Rectal smooth muscle tissue (tissue), 1 donor: ENCODE results near the gene C6orf132.

Source experiments
- H3K27ac ChIP-seq: one replicate; pipeline ENCODE4 v1.7.0; 2013; ENCODE audit warnings: low read depth, low read length, inconsistent platforms
- H3K27me3 ChIP-seq: one replicate; pipeline ENCODE4 v1.7.0; 2013; ENCODE audit warnings: low read length; ENCODE audit not compliant: control insufficient read depth, insufficient read depth
- H3K36me3 ChIP-seq: one replicate; pipeline ENCODE4 v1.7.0; 2013; ENCODE audit warnings: low read length; ENCODE audit not compliant: control insufficient read depth, insufficient read depth
- H3K4me1 ChIP-seq: one replicate; pipeline ENCODE4 v1.7.0; 2013; ENCODE audit warnings: low read length; ENCODE audit not compliant: control insufficient read depth, insufficient read depth
- H3K4me3 ChIP-seq: one replicate; pipeline ENCODE4 v1.7.0; 2013; ENCODE audit warnings: low read length
- H3K9ac ChIP-seq: one replicate; pipeline ENCODE4 v1.7.0; 2013; ENCODE audit warnings: low read length

C6orf132 gene

DNA sequence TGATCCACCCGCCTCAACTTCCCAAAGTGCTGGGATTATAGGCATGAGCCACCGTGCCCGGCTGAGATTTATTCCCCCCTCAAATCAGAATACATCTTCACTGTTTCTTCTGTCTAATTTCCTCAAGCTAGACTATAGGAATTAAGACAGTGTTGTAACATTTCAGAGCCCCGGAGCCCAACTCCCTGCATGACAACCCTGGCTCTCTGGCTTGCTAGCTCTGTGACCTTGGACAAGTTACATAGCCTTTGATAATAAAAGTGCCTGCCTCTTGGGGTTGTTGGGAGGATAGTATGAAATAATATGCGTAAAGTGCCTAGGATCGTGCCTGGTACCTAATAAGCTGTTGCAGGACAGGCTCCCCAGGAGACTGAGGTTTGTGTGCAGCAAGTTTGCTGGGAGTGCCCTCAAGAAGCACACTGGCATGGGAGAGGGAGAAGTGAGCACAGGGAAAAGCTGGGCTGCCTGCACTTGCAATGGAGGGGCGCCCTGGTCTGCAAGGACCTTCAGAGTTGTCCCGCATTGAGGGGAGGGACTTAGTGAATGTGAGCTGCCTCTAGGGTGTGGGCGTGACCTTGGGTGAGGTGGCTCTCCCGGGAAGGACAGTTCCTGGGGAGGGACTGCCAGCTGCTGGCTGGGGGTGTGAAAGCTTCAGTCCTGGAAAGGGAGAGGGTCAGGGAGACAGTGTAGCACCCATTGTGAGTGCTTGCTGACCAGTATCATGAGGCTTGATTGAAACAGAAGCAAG is 48.7 kb downstream of the C6orf132 start:
- Histone ChIP-seq H3K4me1 (no peaks in the 10 kb centered on the region), H3K4me3 (no peak overlapping the region), H3K27ac (no peak overlapping the region), H3K9ac (no peak overlapping the region), H3K27me3 (no peaks in the 10 kb centered on the region), H3K36me3 (no peaks in the 10 kb centered on the region)

DNA sequence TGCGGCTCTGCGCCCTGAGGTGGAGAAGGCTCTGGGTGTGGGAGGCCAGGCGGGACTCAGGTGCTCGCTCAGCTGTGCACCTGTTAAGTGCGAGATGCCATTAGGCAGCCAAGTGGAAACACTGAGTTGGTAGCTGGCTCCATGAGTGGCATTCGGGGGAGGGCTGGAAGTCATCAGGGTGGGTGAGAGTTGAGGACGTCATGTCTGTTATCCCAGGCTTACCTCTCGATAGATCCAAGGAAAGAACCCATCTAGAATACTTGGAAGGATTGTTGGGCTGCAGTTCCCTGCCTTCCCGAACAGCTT is 50.7 kb downstream of the C6orf132 start:
- no peak overlapping the region for H3K4me3 ChIP-seq
- no peak overlapping the region for H3K27ac ChIP-seq

DNA sequence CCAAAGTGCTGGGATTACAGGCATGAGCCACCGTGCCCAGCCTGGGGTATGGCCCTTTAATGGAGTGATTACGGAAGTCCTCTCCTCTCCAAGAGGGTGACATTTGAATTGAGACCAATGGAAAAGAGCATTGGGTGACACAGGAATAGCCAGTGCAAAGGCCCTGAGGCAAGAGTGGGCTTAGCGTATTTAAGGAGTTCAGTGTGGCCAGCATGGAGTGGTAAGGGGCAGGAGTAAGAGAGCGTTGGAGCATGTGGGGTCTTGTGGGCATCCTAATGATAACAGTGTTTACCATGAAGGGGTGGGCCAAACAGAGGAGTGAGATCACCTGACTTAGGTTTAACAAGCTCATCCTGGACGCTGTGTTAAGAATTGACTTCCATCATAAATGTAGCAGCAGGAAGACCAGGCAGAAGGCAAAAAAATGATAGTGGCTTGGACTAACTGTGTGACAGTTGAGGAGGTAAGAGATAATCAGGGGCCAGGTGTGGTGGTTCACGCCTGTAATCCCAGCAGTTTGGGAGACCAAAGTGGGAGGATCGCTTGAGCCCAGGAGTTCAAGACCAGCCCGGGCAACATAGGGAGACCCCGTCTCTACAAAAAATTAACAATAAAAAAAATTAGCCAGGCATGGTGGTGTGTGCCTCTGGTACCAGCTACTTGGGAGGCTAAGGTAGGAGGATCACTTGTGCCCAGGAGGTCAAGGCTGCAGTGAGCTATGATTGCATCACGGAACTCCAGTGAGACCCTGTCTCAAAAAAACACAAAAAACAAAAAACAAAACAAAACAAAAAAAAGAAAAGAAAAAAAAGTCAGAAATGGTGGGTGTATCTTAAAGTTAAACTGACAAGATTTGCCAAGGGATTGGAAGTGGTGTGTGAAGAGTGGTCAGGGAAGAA is 51.4 kb downstream of the C6orf132 start:
- Histone ChIP-seq H3K27ac (no peak overlapping the region), H3K36me3 (no peaks in the 10 kb centered on the region), H3K4me3 (no peak overlapping the region), H3K9ac (no peak overlapping the region), H3K4me1 (no peaks in the 10 kb centered on the region), H3K27me3 (no peaks in the 10 kb centered on the region)

More for the DNA sequence above, 50.7 kb downstream of the C6orf132 start:
- no peaks in the 10 kb centered on the region for H3K36me3 ChIP-seq
- no peak overlapping the region for H3K9ac ChIP-seq
- H3K27me3 ChIP-seq = no peaks in the 10 kb centered on the region
- H3K4me1 ChIP-seq = no peaks in the 10 kb centered on the region

DNA sequence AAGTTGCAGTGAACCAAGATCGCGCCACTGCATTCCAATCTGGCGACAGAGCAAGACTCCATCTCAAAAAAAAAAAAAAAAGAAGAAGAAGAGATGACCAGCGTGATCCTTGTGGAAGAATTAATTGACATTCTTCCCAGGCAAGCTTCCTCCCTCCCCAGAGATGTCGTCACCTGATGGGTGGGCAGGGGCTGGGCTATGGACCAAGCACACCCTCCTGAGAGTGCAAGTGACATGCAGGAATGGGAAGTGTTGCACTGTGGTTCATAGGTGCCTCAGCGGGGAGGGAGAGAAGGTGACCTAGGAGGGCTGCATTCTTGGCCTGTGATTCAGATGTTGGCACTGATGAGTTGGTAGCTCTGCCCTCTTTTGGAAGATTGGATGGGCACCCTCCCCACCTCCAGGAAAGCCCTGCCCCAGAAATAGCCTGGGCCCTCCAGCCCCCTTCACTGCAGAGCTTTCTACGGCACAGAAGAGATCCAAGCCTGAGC is 54.3 kb downstream of the C6orf132 start:
- Histone ChIP-seq H3K36me3 (no peaks in the 10 kb centered on the region), H3K27ac (no peak overlapping the region), H3K27me3 (no peaks in the 10 kb centered on the region), H3K9ac (no peak overlapping the region), H3K4me1 (no peaks in the 10 kb centered on the region), H3K4me3 (no peak overlapping the region)

DNA sequence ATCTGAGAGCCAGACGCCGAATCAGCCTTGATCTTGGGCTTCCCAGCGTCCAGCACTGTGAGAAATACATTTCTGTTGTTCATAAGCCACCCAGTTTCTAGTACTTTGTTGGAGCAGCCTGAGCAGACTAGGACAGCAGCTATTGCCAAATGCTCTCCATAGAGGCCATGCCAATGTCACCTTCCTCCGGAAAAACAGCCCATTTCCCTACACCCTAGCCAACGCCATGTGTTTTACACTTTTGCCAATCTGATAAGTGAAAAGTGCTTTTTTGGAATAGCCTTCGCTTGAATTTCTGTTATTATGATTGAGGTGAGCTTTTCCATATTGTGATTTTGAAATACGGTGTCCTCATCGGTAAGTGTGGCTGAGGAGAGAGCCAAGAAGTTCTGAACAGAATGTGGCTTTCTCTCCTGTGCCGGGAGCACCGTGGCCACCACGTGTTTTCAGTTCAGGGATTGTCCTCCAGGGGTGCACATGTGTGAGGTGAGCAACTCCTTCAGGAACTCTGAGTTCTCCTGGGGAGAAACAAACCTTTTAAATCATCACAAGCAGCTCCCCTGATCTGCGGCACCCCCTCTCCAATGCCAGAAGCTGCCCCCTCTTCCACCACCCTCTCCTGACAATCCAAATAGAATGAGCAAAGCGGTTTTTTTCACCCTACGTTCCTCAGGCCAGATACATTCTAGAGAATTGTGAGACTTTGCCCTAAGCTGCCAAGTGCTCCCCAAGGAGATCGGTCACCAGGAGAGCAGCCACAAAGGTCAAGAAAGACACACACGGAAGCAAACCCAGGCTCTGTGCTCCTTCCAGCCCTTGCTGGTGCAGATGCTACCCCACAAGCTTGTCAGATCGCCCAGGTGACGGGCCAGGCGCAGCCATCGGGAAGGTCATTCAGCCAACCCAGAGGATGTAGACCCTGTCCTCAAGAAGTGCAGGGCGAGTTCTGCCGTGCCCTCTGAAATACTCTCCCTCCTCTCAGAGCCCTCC is 56.1 kb downstream of the C6orf132 start:
- Histone ChIP-seq H3K9ac (no peak overlapping the region), H3K27me3 (no peaks in the 10 kb centered on the region), H3K27ac (no peak overlapping the region)

DNA sequence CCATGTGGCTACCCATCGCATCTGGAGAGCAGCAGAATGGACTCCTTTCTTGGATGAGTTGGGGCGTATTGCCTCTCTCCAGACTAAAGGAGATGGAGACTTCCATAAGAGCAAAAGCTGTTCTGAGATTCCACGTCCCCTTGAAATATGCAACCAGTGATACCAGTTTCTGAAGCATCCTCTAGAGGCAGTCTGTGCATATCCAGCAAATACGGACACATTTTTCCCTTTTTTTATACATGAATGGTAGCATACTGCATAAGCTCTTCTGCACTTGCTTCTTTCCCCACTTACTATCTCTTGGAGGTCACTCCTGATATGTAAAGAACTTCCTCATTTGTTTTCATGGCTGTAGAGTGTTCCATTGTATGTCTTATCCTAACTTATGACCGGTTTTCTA is 57.5 kb downstream of the C6orf132 start:
- Histone ChIP-seq H3K4me3 (no peak overlapping the region), H3K27me3 (no peaks in the 10 kb centered on the region), H3K9ac (no peak overlapping the region), H3K36me3 (peaks cover 2% of the 10 kb centered on the region), H3K27ac (no peak overlapping the region), H3K4me1 (no peaks in the 10 kb centered on the region)

More for the DNA sequence above, 56.1 kb downstream of the C6orf132 start:
- Histone ChIP-seq H3K36me3 (peaks cover 2% of the 10 kb centered on the region), H3K4me3 (no peak overlapping the region), H3K4me1 (no peaks in the 10 kb centered on the region)

DNA sequence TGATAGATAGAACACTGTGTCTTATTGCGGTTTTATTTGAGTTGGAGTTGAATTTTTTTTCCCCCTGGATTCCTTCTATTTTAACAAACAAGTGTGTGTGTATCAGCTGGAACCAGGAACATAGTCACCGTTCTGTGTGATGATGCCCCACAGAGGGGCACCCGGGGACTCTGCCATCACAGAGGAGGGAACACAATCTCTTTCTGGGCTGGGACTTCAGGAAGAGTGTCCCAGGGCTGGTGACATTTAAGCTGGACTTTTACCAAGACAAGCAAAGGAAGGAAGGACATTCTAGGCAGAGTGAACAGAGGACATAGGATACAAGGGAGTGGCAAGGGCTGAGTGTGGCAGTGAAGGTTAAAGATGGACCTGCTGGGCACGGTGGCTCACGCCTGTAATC is 58.9 kb downstream of the C6orf132 start:
- Histone ChIP-seq H3K4me3 (no peak overlapping the region), H3K27ac (no peak overlapping the region), H3K4me1 (no peaks in the 10 kb centered on the region), H3K27me3 (no peaks in the 10 kb centered on the region), H3K9ac (no peak overlapping the region), H3K36me3 (peaks cover 2% of the 10 kb centered on the region)

DNA sequence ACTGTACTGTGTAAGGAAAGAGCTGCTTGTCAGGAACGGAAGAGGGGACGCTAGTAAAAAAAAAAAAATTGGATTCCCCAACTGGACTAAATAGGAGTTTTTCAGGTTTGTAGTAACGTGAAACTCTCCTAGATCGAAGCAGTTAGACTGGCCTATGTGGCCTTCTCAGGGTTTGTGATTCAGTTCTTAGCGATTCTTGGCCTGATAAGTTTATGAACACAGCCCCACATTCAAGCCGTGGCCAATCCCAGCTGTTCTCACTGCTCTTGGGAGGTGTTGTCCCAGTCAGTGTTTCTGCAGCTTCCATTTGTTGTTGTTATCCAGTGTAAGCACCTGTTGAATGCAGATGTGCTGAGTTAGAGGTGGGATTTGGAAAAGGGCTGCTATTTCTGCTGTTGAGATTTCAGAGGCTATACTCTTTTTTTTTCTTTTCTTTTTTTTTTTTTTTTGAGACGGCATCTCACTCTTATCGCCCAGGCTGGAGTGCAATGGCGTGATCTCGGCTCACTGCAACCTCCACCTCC is 62.4 kb downstream of the C6orf132 start:
- Histone ChIP-seq H3K9ac (no peak overlapping the region), H3K4me3 (no peak overlapping the region), H3K36me3 (peaks cover 20% of the 10 kb centered on the region), H3K27ac (no peak overlapping the region), H3K4me1 (no peaks in the 10 kb centered on the region), H3K27me3 (no peaks in the 10 kb centered on the region)

DNA sequence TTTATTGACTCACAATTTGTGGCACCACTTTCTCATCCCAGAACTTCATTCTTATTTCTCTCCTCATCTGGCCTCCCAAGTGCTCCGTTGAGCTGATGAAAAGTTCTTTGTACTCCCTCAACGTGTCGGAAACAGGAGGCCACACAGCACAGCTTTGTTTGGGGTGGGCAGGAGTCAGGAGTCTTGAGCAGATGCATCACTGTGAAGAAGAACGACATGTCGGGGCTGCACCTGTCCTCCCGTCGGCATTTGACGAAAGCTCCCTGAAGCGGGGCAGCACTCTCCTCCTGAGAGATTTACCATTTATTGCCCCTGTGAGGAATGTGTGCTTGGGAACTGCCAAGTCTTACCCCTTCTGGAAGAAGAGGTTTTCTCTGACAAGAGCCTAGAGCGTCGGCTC is 64.0 kb downstream of the C6orf132 start:
- no peak overlapping the region for H3K27ac ChIP-seq
- H3K4me1 ChIP-seq = no peaks in the 10 kb centered on the region
- H3K9ac ChIP-seq = no peak overlapping the region
- no peak overlapping the region for H3K4me3 ChIP-seq
- H3K27me3 ChIP-seq = no peaks in the 10 kb centered on the region
- H3K36me3 ChIP-seq = peaks cover 24% of the 10 kb centered on the region

DNA sequence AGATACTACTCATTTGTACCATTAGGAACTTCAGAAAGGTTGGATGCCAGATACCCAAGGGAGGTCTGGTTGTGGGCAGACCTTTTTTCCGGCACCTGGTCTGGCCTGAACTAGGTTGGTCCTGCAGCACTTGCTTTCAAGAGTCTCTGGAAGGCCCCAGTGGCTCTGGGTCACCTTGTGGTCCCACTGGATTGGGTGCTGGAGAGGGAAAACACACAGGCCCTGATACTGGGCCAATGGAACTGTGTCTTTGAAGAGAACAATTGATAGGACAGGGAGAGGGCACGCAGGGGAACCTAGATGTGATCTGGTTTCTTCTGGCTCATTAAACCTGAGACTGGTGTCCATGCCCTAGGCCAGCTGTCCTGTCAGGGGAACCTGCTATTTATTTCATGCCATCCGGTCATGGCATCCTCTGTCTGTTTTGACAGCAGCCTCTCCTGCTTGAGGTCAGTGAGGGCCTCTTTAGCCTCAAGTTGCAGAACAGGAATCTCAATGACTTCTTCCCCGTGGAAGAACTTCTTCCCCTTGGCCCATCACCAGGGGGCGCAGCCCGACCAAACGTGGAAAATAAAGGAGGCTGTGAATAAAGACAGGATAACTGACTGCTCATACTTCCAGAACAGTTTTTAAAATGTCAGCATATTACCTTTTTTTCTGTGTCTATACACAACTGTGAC is 67.1 kb downstream of the C6orf132 start:
- H3K36me3 ChIP-seq = peaks cover 26% of the 10 kb centered on the region
- no peak overlapping the region for H3K27ac ChIP-seq
- no peak overlapping the region for H3K9ac ChIP-seq
- H3K4me1 ChIP-seq = no peaks in the 10 kb centered on the region
- H3K27me3 ChIP-seq = no peaks in the 10 kb centered on the region
- no peak overlapping the region for H3K4me3 ChIP-seq

DNA sequence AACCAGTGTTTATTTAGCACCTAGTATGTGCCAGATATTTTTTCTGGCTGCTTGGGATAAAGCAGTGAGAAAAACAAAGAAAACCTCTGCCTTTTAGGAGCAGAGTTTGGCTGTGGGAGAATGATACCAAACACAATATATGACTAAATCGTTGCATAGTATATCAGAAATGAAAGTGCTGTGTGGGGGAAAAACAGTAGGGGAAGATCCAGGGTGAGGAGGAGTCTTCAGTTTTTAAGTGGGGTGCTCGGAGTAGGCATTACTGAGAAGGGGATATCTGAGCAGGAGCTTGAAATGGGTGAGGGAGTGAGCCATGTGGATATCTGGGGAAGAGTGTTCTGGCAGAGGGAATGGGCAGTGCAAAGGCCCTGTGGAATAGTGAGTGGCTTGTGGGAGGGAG is 69.1 kb downstream of the C6orf132 start:
- Histone ChIP-seq H3K27me3 (no peaks in the 10 kb centered on the region), H3K9ac (no peak overlapping the region), H3K27ac (no peak overlapping the region), H3K4me1 (no peaks in the 10 kb centered on the region), H3K4me3 (no peak overlapping the region), H3K36me3 (peaks cover 41% of the 10 kb centered on the region)
